K562 (cell line): ENCODE data around the gene ITPR1. TPM values are rescaled to one million over a fixed set of nuclear protein-coding genes. Genes with fewer than 3 reads are reported as not detected.
A peak's percentile ranks its signal among the peaks of the same experiment; 100 is the strongest.

ENCODE experiments used
- ATF6 ChIP-seq: sonication (generic); formaldehyde crosslinking; IDR thresholded peaks from 2 replicates; pipeline ENCODE4 v1.4.0; 2020; ENCODE audit warnings: mild to moderate bottlenecking, missing genetic modification reagents
- CUX1 ChIP-seq: fragments of 200-800 bp; sonication (Bioruptor generic); IDR thresholded peaks from 2 replicates; pipeline ENCODE4 v1.6.1; 2016; ENCODE audit warnings: missing genetic modification characterization, missing compliant biosample characterization
- EZH2 ChIP-seq: IDR thresholded peaks from 2 replicates; pipeline ENCODE4 v1.6.1; 2012; ENCODE audit warnings: low read depth, mild to moderate bottlenecking, inconsistent platforms, low read length, borderline replicate concordance
- GATAD2A ChIP-seq: fragments of 450-650 bp; IDR thresholded peaks from 2 replicates; pipeline ENCODE4 v1.6.1; 2017
- HNRNPH1 ChIP-seq: fragments of 200-400 bp; formaldehyde crosslinking; optimal IDR thresholded peaks from 2 replicates; pipeline ENCODE3; 2017; ENCODE audit warnings: low read depth, mild to moderate bottlenecking, low read length, moderate library complexity
- KLF10 ChIP-seq: fragments of 250-450 bp; sonication (Bioruptor Pico); IDR thresholded peaks from 2 replicates; pipeline ENCODE4 v1.6.1; 2021; ENCODE audit warnings: matching md5 sums
- KLF16 ChIP-seq: IDR thresholded peaks from 2 replicates; pipeline ENCODE4 v1.6.1; 2016; ENCODE audit warnings: antibody characterized with exemption
- LCOR ChIP-seq: sonication (generic); formaldehyde crosslinking; IDR thresholded peaks from 2 replicates; pipeline ENCODE4 v1.8.0; 2022; ENCODE audit warnings: mild to moderate bottlenecking, missing genetic modification reagents
- NBN ChIP-seq: fragments of 450-650 bp; IDR thresholded peaks from 2 replicates; pipeline ENCODE4 v1.6.1; 2016; ENCODE audit warnings: low read depth, mild to moderate bottlenecking
- POLR2A ChIP-seq: fragments of 450-650 bp; conservative IDR thresholded peaks from 2 replicates; pipeline ENCODE4 v1.6.1; 2016
- POLR3A ChIP-seq: IDR thresholded peaks from 2 replicates; pipeline ENCODE4 v1.6.1; 2011; ENCODE audit warnings: borderline replicate concordance, mild to moderate bottlenecking, moderate library complexity; ENCODE audit not compliant: insufficient read length, insufficient read depth; ENCODE audit errors: extremely low read depth
- PTBP1 ChIP-seq: fragments of 200-400 bp; formaldehyde crosslinking; IDR thresholded peaks from 2 replicates; pipeline ENCODE4 v1.6.1; 2017; ENCODE audit warnings: low read depth, low read length
- SREBF1 ChIP-seq: fragments of 150-350 bp; IDR thresholded peaks from 2 replicates; pipeline ENCODE4 v1.6.1; 2014; ENCODE audit warnings: antibody characterized with exemption, low read depth, low read length, borderline replicate concordance
- TAF1 ChIP-seq: IDR thresholded peaks from 2 replicates; pipeline ENCODE4 v1.6.1; 2011; ENCODE audit warnings: mild to moderate bottlenecking, low read length, moderate library complexity; ENCODE audit not compliant: insufficient read depth, control insufficient read depth, severe bottlenecking; ENCODE audit errors: extremely low read depth
- TCF15 ChIP-seq: fragments of 250-450 bp; sonication (Bioruptor Pico); IDR thresholded peaks from 2 replicates; pipeline ENCODE4 v1.8.0; 2022; ENCODE audit warnings: moderate library complexity, mild to moderate bottlenecking, inconsistent platforms
- TEAD1 ChIP-seq, 2 experiments: fragments of 450-650 bp in 1 of 2; sonication (generic) in 1 of 2; formaldehyde crosslinking; IDR thresholded peaks; 2 replicates each; pipeline versions ENCODE4 v1.4.0 to v1.8.0; 2020 to 2022; ENCODE audit warnings: mild to moderate bottlenecking in 2 of 2, missing genetic modification reagents in 1 of 2
- TRIM25 ChIP-seq: fragments of 450-650 bp; IDR thresholded peaks from 2 replicates; pipeline ENCODE4 v1.7.0; 2016; ENCODE audit warnings: borderline replicate concordance
- polyA plus RNA-seq, 8 experiments: library from polyadenylated mRNA; depleted of rRNA in 4 of 8; stranded (reverse) in 5 of 8; unstranded in 3 of 8; fragments of >200 nt; fragmentation: Nextera tagmentation in 2 of 8; fragmentation: Illumina TruSeq in 1 of 8; extraction: Ambion mirVana in 2 of 8; extraction: Trizol in 1 of 8; gene quantifications; 2 replicates each; pipeline versions ENCODE4 v1.2.1 to v1.2.3, GENCODE V29; 2011 to 2014; ENCODE audit warnings: inconsistent platforms in 1 of 8, missing spikeins in 1 of 8
- total RNA-seq, 7 experiments: library from RNA; depleted of rRNA in 6 of 7; stranded (reverse); fragments of >200 nt in 6 of 7; fragmentation: Illumina TruSeq in 2 of 7; extraction: Trizol in 2 of 7; gene quantifications; 2 replicates each; pipeline versions ENCODE4 v1.2.1 to v1.2.3, GENCODE V29; 2011 to 2021; ENCODE audit warnings: low replicate concordance in 1 of 7

Gene ITPR1
- total and polyA plus RNA-seq, 9 of the 15 experiments (the other 6 are each of a cell fraction or from before 2014, with no cell fraction given): 22.4 to 40.0 (median 27.4) TPM

GRCh38 chr3:4533489-4534443, 40.6 kb downstream of the ITPR1 start (continued):
- TF ChIP-seq TEAD1 (CRISPR knock-in tag; IDR thresholded peaks at IDR 0.05): peak; percentile 93 to 95
- TF ChIP-seq ATF6 (CRISPR knock-in tag): 0 out of 2 replicates have a peak, but pooled peaks have one; percentile 52
- no peak for TF ChIP-seq KLF10
- TF ChIP-seq CUX1 (CRISPR knock-in tag): peak; percentile 82; the same call in 1 of the 2 replicates
- TF ChIP-seq LCOR (CRISPR knock-in tag): peak; percentile 91
- TF ChIP-seq POLR2A: no peak
- no peak for TF ChIP-seq POLR3A
- no peak for TF ChIP-seq HNRNPH1
- TF ChIP-seq EZH2: no peak
- no peak for TF ChIP-seq SREBF1
- TF ChIP-seq TAF1: no peak
- TF ChIP-seq NBN: peak; percentile 93
- TF ChIP-seq PTBP1: no peak
- no peak for TF ChIP-seq TCF15 (CRISPR knock-in tag)
- peak; percentile 93 for TF ChIP-seq KLF16
- peak; percentile 98 for TF ChIP-seq GATAD2A
- no peak for TF ChIP-seq TRIM25
